Left lobe of liver (tissue), 2 donors: ENCODE data around the gene TSC22D3. TPM values are rescaled to one million over a fixed set of nuclear protein-coding genes. Genes with fewer than 3 reads are reported as not detected.

ENCODE experiments used
- ATAC-seq: fragments of 200-7000 bp; cut with Tn5 transposase; one replicate; pipeline ENCODE4 v1.9.1; 2020; ENCODE audit warnings: mild to moderate bottlenecking, moderate library complexity
- DNase-seq: peaks from one replicate; pipeline ENCODE4 v3.0.0-alpha.2; 2020; ENCODE audit warnings: low spot score
- total RNA-seq: library from RNA; stranded (reverse); gene quantifications from one replicate; pipeline ENCODE4 v1.2.1, GENCODE V29; 2021
- donor health status: DM: no; HTN: no; CAD: no; lungs with moderate emphysema.
- donor health status: DM: no; HTN: yes; CAD: no.

Gene TSC22D3
- total RNA-seq, 1 donor from 2014 or later = 139 TPM

- ATAC-seq (peak; percentile 30), DNase-seq (peak; percentile 72)
Observed at GRCh38 chrX:107731831-107732502, 43.6 kb downstream of the TSC22D3 start.

GRCh38 chrX:107730991-107731766 is 44.4 kb downstream of the TSC22D3 start:
- DNase-seq = no peak
- ATAC-seq = peak; percentile 50

GRCh38 chrX:107730298-107730655 is 45.3 kb downstream of the TSC22D3 start:
- no peak for DNase-seq
- no peak for ATAC-seq

- ATAC-seq (peak; percentile 7), DNase-seq (no peak)
Observed at GRCh38 chrX:107729558-107730297, 45.9 kb downstream of the TSC22D3 start.

GRCh38 chrX:107728371-107729099 is 47.1 kb downstream of the TSC22D3 start:
- DNase-seq (peak; percentile 66), ATAC-seq (peak; percentile 65)

GRCh38 chrX:107726816-107727534 is 48.6 kb downstream of the TSC22D3 start:
- DNase-seq (no peak), ATAC-seq (peak; percentile 53)

- DNase-seq (no peak), ATAC-seq (peak; percentile 36)
Observed at GRCh38 chrX:107725761-107726555, 49.6 kb downstream of the TSC22D3 start.

- ATAC-seq (no peak), DNase-seq (no peak)
Observed at GRCh38 chrX:107724653-107725052, 50.9 kb downstream of the TSC22D3 start.

- ATAC-seq (no peak), DNase-seq (no peak)
Observed at GRCh38 chrX:107723511-107723910, 52.1 kb downstream of the TSC22D3 start.

- DNase-seq = no peak
- ATAC-seq = no peak
Observed at GRCh38 chrX:107721966-107722707, 53.5 kb downstream of the TSC22D3 start.

GRCh38 chrX:107721318-107721717 is 54.3 kb downstream of the TSC22D3 start:
- no peak for DNase-seq
- ATAC-seq = no peak

- DNase-seq (peak; percentile 83), ATAC-seq (peak; percentile 43)
Observed at GRCh38 chrX:107718156-107718621, 57.4 kb downstream of the TSC22D3 start.

GRCh38 chrX:107716816-107717700 is 58.5 kb downstream of the TSC22D3 start:
- peak; percentile 58 for ATAC-seq

GRCh38 chrX:107716118-107716684 is 59.4 kb downstream of the TSC22D3 start:
- DNase-seq = no peak
- ATAC-seq = no peak

More at GRCh38 chrX:107716816-107717700, 58.5 kb downstream of the TSC22D3 start:
- peak; percentile 90 for DNase-seq

- ATAC-seq = no peak
- no peak for DNase-seq
Observed at GRCh38 chrX:107715331-107716117, 60.1 kb downstream of the TSC22D3 start.

GRCh38 chrX:107714206-107714891 is 61.2 kb downstream of the TSC22D3 start:
- peak; percentile 3 for ATAC-seq
- peak; percentile 48 for DNase-seq
